NCI-H526 (cell line): ENCODE measurements around the gene CDK14.
A peak's percentile ranks its signal among the peaks of the same experiment; 100 is the strongest.
"Not testable (repeated sequence)": the region's sequence is repeated elsewhere in the genome, so short reads cannot be mapped to it uniquely, and the experiment has no call there.

ENCODE experiments used
- DNase-seq, 2 experiments: peaks; one replicate each; lab custom pipeline; 2025; lab: John Stamatoyannopoulos, UW

The CDK14 gene

GRCh38 chr7:90791596-90791995, 195.5 kb downstream of the CDK14 start:
- DNase-seq = no peak

GRCh38 chr7:90792301-90792700, 196.2 kb downstream of the CDK14 start:
- no peak for DNase-seq

- DNase-seq = peak in 1 of 2 experiments; percentile 8
These were observed 198.1 kb downstream of the CDK14 start for GRCh38 chr7:90794234-90794633.

- no peak for DNase-seq
These were observed 201.5 kb downstream of the CDK14 start for GRCh38 chr7:90797596-90797995.

GRCh38 chr7:90804370-90804769, 208.2 kb downstream of the CDK14 start:
- DNase-seq = no peak

- DNase-seq = not testable (repeated sequence)
These were observed 219.4 kb downstream of the CDK14 start for GRCh38 chr7:90815552-90815951.

- DNase-seq = no peak
These were observed 220.5 kb downstream of the CDK14 start for GRCh38 chr7:90816511-90817142.

GRCh38 chr7:90817151-90817550, 221.0 kb downstream of the CDK14 start:
- DNase-seq = no peak

- DNase-seq = no peak
These were observed 221.7 kb downstream of the CDK14 start for GRCh38 chr7:90817846-90818245.

- DNase-seq = no peak
These were observed 222.2 kb downstream of the CDK14 start for GRCh38 chr7:90818341-90818740.

GRCh38 chr7:90821961-90822620, 226.0 kb downstream of the CDK14 start:
- DNase-seq = no peak

GRCh38 chr7:90824386-90825307, 228.5 kb downstream of the CDK14 start:
- DNase-seq = no peak

- DNase-seq = no peak
These were observed 229.7 kb downstream of the CDK14 start for GRCh38 chr7:90825779-90826178.

- no peak for DNase-seq
These were observed 232.5 kb downstream of the CDK14 start for GRCh38 chr7:90828601-90829000.

GRCh38 chr7:90830308-90830707, 234.2 kb downstream of the CDK14 start:
- DNase-seq = no peak

GRCh38 chr7:90832726-90833125, 236.6 kb downstream of the CDK14 start:
- no peak for DNase-seq

- no peak for DNase-seq
These were observed 237.3 kb downstream of the CDK14 start for GRCh38 chr7:90833443-90833842.

GRCh38 chr7:90834771-90835170, 238.7 kb downstream of the CDK14 start:
- no peak for DNase-seq

GRCh38 chr7:90835861-90836260, 239.7 kb downstream of the CDK14 start:
- DNase-seq = no peak

GRCh38 chr7:90836937-90837336, 240.8 kb downstream of the CDK14 start:
- DNase-seq = peak; percentile 12 to 61

GRCh38 chr7:90838799-90839198, 242.7 kb downstream of the CDK14 start:
- no peak for DNase-seq

- no peak for DNase-seq
These were observed 243.2 kb downstream of the CDK14 start for GRCh38 chr7:90839316-90839715.
